DOHH2 (cell line): ENCODE measurements around the gene NME1.

Experiments used
- EZH2phosphoT487 ChIP-seq: fragments of 200-600 bp; sonication (generic); IDR thresholded peaks from 2 replicates; pipeline ENCODE4 v1.6.1; 2017; ENCODE audit warnings: borderline replicate concordance, mild to moderate bottlenecking, antibody characterized with exemption, low read length, moderate library complexity, mixed read lengths
- TF ChIP-seq, protein P1 (sequence below): fragments of 200-600 bp; sonication (generic); IDR thresholded peaks from one replicate; pipeline ENCODE4 v1.5.1; 2014; ENCODE audit warnings: antibody characterized with exemption, mild to moderate bottlenecking, low read depth, low read length; ENCODE audit not compliant: poor library complexity, severe bottlenecking

DNA sequence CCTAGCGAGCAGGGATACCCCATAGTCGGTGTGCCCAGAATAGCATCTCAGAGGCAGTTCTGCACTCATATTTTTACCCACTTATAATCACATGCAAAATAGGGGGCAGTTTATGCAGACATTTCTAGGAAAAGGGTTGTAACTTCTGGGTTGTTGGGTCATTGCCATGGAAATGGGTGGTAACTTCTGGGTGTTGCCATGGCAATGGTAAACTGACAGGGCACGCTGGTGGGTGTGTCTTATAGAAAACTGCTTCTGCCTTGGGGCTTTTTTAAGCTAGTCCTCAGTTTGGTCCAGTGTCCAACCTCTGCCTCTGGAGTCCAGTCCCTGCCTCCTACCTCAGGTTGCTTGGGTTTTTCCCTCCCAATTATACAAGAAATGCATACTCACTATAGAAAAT, 25.3 kb upstream of the NME1 start:
- TF ChIP-seq, protein P1, sequence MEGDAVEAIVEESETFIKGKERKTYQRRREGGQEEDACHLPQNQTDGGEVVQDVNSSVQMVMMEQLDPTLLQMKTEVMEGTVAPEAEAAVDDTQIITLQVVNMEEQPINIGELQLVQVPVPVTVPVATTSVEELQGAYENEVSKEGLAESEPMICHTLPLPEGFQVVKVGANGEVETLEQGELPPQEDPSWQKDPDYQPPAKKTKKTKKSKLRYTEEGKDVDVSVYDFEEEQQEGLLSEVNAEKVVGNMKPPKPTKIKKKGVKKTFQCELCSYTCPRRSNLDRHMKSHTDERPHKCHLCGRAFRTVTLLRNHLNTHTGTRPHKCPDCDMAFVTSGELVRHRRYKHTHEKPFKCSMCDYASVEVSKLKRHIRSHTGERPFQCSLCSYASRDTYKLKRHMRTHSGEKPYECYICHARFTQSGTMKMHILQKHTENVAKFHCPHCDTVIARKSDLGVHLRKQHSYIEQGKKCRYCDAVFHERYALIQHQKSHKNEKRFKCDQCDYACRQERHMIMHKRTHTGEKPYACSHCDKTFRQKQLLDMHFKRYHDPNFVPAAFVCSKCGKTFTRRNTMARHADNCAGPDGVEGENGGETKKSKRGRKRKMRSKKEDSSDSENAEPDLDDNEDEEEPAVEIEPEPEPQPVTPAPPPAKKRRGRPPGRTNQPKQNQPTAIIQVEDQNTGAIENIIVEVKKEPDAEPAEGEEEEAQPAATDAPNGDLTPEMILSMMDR = no peak
- TF ChIP-seq EZH2phosphoT487 = no peak
